Measurements from ENCODE around the gene NEDD8. TPM values are rescaled to one million over a fixed set of nuclear protein-coding genes. Genes with fewer than 3 reads are reported as not detected.

Gene NEDD8
- total RNA-seq, 1 donor from 2014 or later, result 156 TPM

GRCh38 chr14:24178399-24179178 is 53.6 kb downstream of the NEDD8 start:
- Mint-ChIP-seq H3K4me3 (no peak overlapping the region), H3K9me3 (no peaks in the 10 kb centered on the region), H3K27ac (peak overlapping the region; percentile 66), H3K27me3 (ENCODE audit: low read depth) (no peaks in the 10 kb centered on the region), H3K36me3 (peaks cover 30% of the 10 kb centered on the region), H3K4me1 (peaks cover 32% of the 10 kb centered on the region)
- no peak for DNase-seq (ENCODE audit: low spot score in 2 of 2, unreplicated experiment in 2 of 2)
- TF ChIP-seq CTCF (IDR thresholded peaks at IDR 0.05; ENCODE audit: unreplicated experiment), result no peak

- Mint-ChIP-seq H3K27ac (peak overlapping the region; percentile 59), H3K36me3 (peaks cover 26% of the 10 kb centered on the region), H3K9me3 (no peaks in the 10 kb centered on the region), H3K27me3 (ENCODE audit: low read depth) (no peaks in the 10 kb centered on the region), H3K4me1 (peaks cover 39% of the 10 kb centered on the region), H3K4me3 (no peak overlapping the region)
- no peak for TF ChIP-seq CTCF (IDR thresholded peaks at IDR 0.05; ENCODE audit: unreplicated experiment)
- DNase-seq (ENCODE audit: low spot score in 2 of 2, unreplicated experiment in 2 of 2), result no peak
Measured at GRCh38 chr14:24177891-24178290, 54.3 kb downstream of the NEDD8 start.

DNA sequence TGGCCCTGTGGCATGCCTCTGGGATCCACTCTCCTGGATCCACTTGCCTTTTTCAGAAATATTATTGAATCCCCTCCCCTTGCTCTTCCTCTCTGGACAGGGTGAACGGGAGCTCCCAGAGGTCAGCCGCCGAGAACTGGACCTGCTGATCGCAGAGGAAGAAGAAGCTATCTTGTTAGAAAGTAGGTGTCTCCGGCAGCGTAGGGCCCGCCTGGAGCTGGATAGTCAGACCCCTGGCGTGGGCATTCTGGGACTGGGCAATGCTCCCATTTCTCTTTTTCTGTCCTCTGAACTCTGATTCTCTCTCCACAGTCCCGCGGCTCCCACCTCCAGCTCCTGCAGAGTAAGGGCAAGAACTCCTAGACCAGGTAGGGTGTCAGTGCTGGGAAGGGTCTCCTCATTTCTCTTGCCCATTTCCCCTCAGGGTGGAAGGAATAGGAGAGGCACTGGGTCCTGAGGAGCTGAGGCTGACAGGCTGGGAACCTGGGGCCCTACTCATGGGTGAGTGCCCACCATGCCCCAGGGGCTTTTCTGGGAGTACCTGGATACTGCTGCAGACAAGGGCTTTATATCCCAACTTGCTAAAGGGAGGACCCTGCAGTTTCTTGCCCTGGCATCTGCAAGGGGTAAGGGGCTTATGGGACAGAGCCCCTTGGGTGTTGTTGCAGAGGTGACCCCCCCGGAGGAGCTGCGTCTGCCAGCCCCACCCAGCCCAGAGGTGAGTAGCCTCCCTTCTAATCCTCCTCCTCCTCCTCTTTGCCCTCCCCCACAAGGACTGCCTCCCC is 54.9 kb downstream of the NEDD8 start:
- Mint-ChIP-seq H3K27me3 (ENCODE audit: low read depth) (no peaks in the 10 kb centered on the region), H3K4me1 (peaks cover 43% of the 10 kb centered on the region), H3K4me3 (peak overlapping the region; percentile 30), H3K36me3 (peaks cover 26% of the 10 kb centered on the region), H3K27ac (peak overlapping the region; percentile 82), H3K9me3 (no peaks in the 10 kb centered on the region)
- DNase-seq (ENCODE audit: low spot score in 2 of 2, unreplicated experiment in 2 of 2), result no peak
- TF ChIP-seq CTCF (IDR thresholded peaks at IDR 0.05; ENCODE audit: unreplicated experiment), result no peak

- Mint-ChIP-seq H3K27me3 (ENCODE audit: low read depth) (no peaks in the 10 kb centered on the region), H3K9me3 (no peaks in the 10 kb centered on the region), H3K36me3 (peaks cover 26% of the 10 kb centered on the region), H3K4me1 (peaks cover 47% of the 10 kb centered on the region), H3K4me3 (no peak overlapping the region), H3K27ac (peak overlapping the region; percentile 82)
- DNase-seq (ENCODE audit: low spot score in 2 of 2, unreplicated experiment in 2 of 2), result no peak
- TF ChIP-seq CTCF (IDR thresholded peaks at IDR 0.05; ENCODE audit: unreplicated experiment), result no peak
Measured at GRCh38 chr14:24176599-24176998, 55.6 kb downstream of the NEDD8 start.

GRCh38 chr14:24172871-24173281 is 59.3 kb downstream of the NEDD8 start:
- Mint-ChIP-seq H3K9me3 (no peaks in the 10 kb centered on the region), H3K36me3 (peaks cover 25% of the 10 kb centered on the region), H3K27ac (peak overlapping the region; percentile 94), H3K4me1 (peaks cover 50% of the 10 kb centered on the region), H3K4me3 (peak overlapping the region; percentile 83), H3K27me3 (ENCODE audit: low read depth) (no peaks in the 10 kb centered on the region)
- DNase-seq (ENCODE audit: low spot score in 2 of 2, unreplicated experiment in 2 of 2), result no peak
- no peak for TF ChIP-seq CTCF (IDR thresholded peaks at IDR 0.05; ENCODE audit: unreplicated experiment)
